HepG2 (cell line): ENCODE data around the gene NCKAP1. TPM values are rescaled to one million over a fixed set of nuclear protein-coding genes. Genes with fewer than 3 reads are reported as not detected.
A peak's percentile ranks its signal among the peaks of the same experiment; 100 is the strongest.
"Not testable (repeated sequence)": the region's sequence is repeated elsewhere in the genome, so short reads cannot be mapped to it uniquely, and the experiment has no call there.

ENCODE experiments used
- ATAC-seq: fragments of 200-7000 bp; cut with Tn5 transposase; 3 replicates; pipeline ENCODE4 v1.9.1; 2020; ENCODE audit warnings: mild to moderate bottlenecking, moderate library complexity
- BruUV-seq: library from RNA; stranded (reverse); fragments of 400-500 nt; replicated peaks from 2 replicates; lab custom pipeline; 2021; lab: Mats Ljungman, UMichigan
- CTCF ChIA-PET: fragments of 300-600 bp; formaldehyde crosslinking; extraction: SDS; loops from one replicate; lab custom pipeline; 2021; ENCODE audit warnings: low total read pairs, inconsistent platforms, low intra/inter-chr PET ratio; lab: Yijun Ruan, JAX
- POLR2A ChIA-PET: fragments of 350-600 bp; sonication (Branson Sonifier 250); formaldehyde crosslinking; loops from one replicate; lab custom pipeline; 2020; ENCODE audit warnings: antibody characterized with exemption, inconsistent platforms; lab: Yijun Ruan, JAX
- DNase-seq: peaks from one replicate; pipeline ENCODE4 v3.0.0-alpha.2; 2015; ENCODE audit warnings: low spot score
- FAIRE-seq: peaks from 3 replicates; lab custom pipeline; 2011; peaks lifted over from hg19 to GRCh38; lab: Jason Lieb, UNC
- H2AFZ ChIP-seq: one replicate; pipeline ENCODE4 v1.6.1; 2011; ENCODE audit warnings: low read length, inconsistent platforms
- H3K27ac ChIP-seq: fragments of 300-600 bp; 3 replicates; pipeline ENCODE4 v1.8.0; 2011; ENCODE audit warnings: mixed run types, mild to moderate bottlenecking, mixed read lengths, low read length, inconsistent platforms; ENCODE audit not compliant: insufficient read depth; ENCODE audit errors: extremely low read length
- H3K27me3 ChIP-seq, 2 experiments: fragments of 200-600 bp in 1 of 2; 2 replicates in 1 of 2; 3 replicates in 1 of 2; pipeline versions ENCODE4 v1.6.0 to v1.8.0; 2011; ENCODE audit warnings: low read length in 2 of 2, mild to moderate bottlenecking in 2 of 2, moderate library complexity in 2 of 2, inconsistent platforms in 1 of 2; ENCODE audit not compliant: insufficient read depth in 2 of 2, control insufficient read depth in 1 of 2
- H3K36me3 ChIP-seq, 2 experiments: fragments of 200-600 bp in 1 of 2; replicated peaks in 1 of 2; 2 replicates in 1 of 2; 3 replicates in 1 of 2; pipeline versions ENCODE4 v1.5.1 to v1.8.0; 2011; ENCODE audit warnings: low read length in 2 of 2, inconsistent platforms in 1 of 2; ENCODE audit not compliant: insufficient read depth in 2 of 2, control insufficient read depth in 1 of 2
- H3K4me1 ChIP-seq: 2 replicates; pipeline ENCODE4 v1.5.1; 2012; ENCODE audit warnings: low read length, inconsistent platforms; ENCODE audit not compliant: insufficient read depth
- H3K4me2 ChIP-seq: 2 replicates; pipeline ENCODE4 v1.6.0; 2011; ENCODE audit warnings: low read depth, low read length, inconsistent platforms
- H3K4me3 ChIP-seq, 3 experiments: fragments of 200-600 bp in 1 of 3; sonication (generic), shearing (Covaris generic) in 1 of 3; replicated peaks in 1 of 3; 2 replicates each; pipeline ENCODE4 v1.5.1; 2011 to 2016; ENCODE audit warnings: low read length in 3 of 3, inconsistent platforms in 2 of 3, low read depth in 2 of 3, mild to moderate bottlenecking in 2 of 3, control low read depth in 1 of 3, mixed read lengths in 1 of 3; ENCODE audit not compliant: insufficient read depth in 1 of 3
- H3K79me2 ChIP-seq: one replicate; pipeline ENCODE4 v1.6.1; 2011; ENCODE audit warnings: low read length, inconsistent platforms; ENCODE audit not compliant: insufficient read depth
- H3K9ac ChIP-seq: 2 replicates; pipeline ENCODE4 v1.6.0; 2011; ENCODE audit warnings: mild to moderate bottlenecking, low read depth, low read length, inconsistent platforms; ENCODE audit not compliant: insufficient read depth
- H3K9me3 ChIP-seq: 2 replicates; pipeline ENCODE4 v1.5.1; 2012; ENCODE audit warnings: mild to moderate bottlenecking, low read length
- H4K20me1 ChIP-seq: 2 replicates; pipeline ENCODE4 v1.6.0; 2011; ENCODE audit warnings: inconsistent platforms, mild to moderate bottlenecking, low read length, moderate library complexity; ENCODE audit not compliant: insufficient read depth
- HMG20B ChIP-seq: conservative IDR thresholded peaks from 2 replicates; pipeline ENCODE4 v1.6.1; 2016; ENCODE audit warnings: missing genetic modification reagents, missing compliant biosample characterization
- MAFF ChIP-seq: IDR thresholded peaks from 2 replicates; pipeline ENCODE4 v1.6.1; 2011; ENCODE audit warnings: low read depth, low read length, improper control_type of control experiment
- MAFK ChIP-seq, 2 experiments: IDR thresholded peaks in 1 of 2; conservative IDR thresholded peaks in 1 of 2; 2 replicates each; pipeline ENCODE4 v1.6.1; 2011; ENCODE audit warnings: improper control_type of control experiment in 2 of 2, low read length in 2 of 2
- MAZ ChIP-seq, 2 experiments: sonication (generic) in 1 of 2; formaldehyde crosslinking in 1 of 2; IDR thresholded peaks; 2 replicates each; pipeline versions ENCODE4 v1.5.0 to v1.6.1; 2012 to 2020; ENCODE audit warnings: low read depth in 2 of 2, mild to moderate bottlenecking in 2 of 2, borderline replicate concordance in 1 of 2, improper control_type of control experiment in 1 of 2, low read length in 1 of 2, missing genetic modification reagents in 1 of 2, moderate library complexity in 1 of 2
- ZNF20 ChIP-seq: sonication (generic); formaldehyde crosslinking; IDR thresholded peaks from 2 replicates; pipeline ENCODE4 v1.4.0; 2020; ENCODE audit warnings: mild to moderate bottlenecking, moderate library complexity, missing genetic modification reagents
- WGBS: methylation state at CpG from one replicate; pipeline ENCODE4 v1.1.6; 2017; ENCODE audit warnings: low lambda C conversion rate; 5-methylcytosine and 5-hydroxymethylcytosine counted together
- in situ Hi-C: cut with HindIII; loops from 2 replicates; pipeline ENCODE4 v1.10.0; 2017; ENCODE audit warnings: low pct_unique_long_range_greater_than_20kb; ENCODE audit not compliant: extremely low pct_ligation_motif_present
- intact Hi-C: fragments of 100-400 bp; cut with micrococcal nuclease; formaldehyde crosslinking; loops from one replicate; pipeline ENCODE4 v1.10.0; 2022; ENCODE audit not compliant: unreplicated experiment
- polyA plus RNA-seq, 8 experiments: library from polyadenylated mRNA; depleted of rRNA in 3 of 8; stranded (reverse) in 7 of 8; unstranded in 1 of 8; fragments of >200 nt; fragmentation: Illumina TruSeq in 4 of 8; extraction: Trizol in 4 of 8; gene quantifications; 2 replicates each; pipeline versions ENCODE4 v1.2.1 to v1.2.3, GENCODE V29; 2011 to 2016; ENCODE audit warnings: low read depth in 4 of 8, missing spikeins in 1 of 8, mixed read lengths in 1 of 8; ENCODE audit not compliant: insufficient read depth in 1 of 8
- total RNA-seq, 5 experiments: library from RNA; depleted of rRNA; stranded (reverse); fragments of >200 nt; fragmentation: Illumina TruSeq; extraction: Trizol; gene quantifications; 2 replicates each; pipeline ENCODE4 v1.2.3, GENCODE V29; 2016; ENCODE audit warnings: low read depth in 1 of 5

NCKAP1 gene
- total and polyA plus RNA-seq, 2 of the 13 experiments (the other 11 are each of a cell fraction or from before 2014, with no cell fraction given), result 72.1 to 96.3 TPM

- in situ Hi-C loops, result no loop called here
- CTCF ChIA-PET, result no interaction called here
These were observed 75.6 kb downstream of the NCKAP1 start for GRCh38 chr2:182962641-182963040.

GRCh38 chr2:182960869-182961268 is 77.4 kb downstream of the NCKAP1 start:
- H3K9me3 ChIP-seq, DNase-seq, H3K79me2 ChIP-seq, BruUV-seq, in situ Hi-C loops, H3K9ac ChIP-seq, H3K4me2 ChIP-seq, H3K27me3 ChIP-seq, H2AFZ ChIP-seq, FAIRE-seq, H3K4me3 ChIP-seq, CTCF ChIA-PET, intact Hi-C loops, H4K20me1 ChIP-seq, POLR2A ChIA-PET, H3K27ac ChIP-seq, H3K4me1 ChIP-seq, ATAC-seq: not testable (repeated sequence)
- 86% methylated on average over 2 of the region's 2 CpGs for WGBS
- peaks cover 7 to 45% of the 10 kb centered on the region in 2 experiments for H3K36me3 ChIP-seq

More at GRCh38 chr2:182962641-182963040, 75.6 kb downstream of the NCKAP1 start:
- no peak overlapping the region for H2AFZ ChIP-seq
- TF ChIP-seq ZNF20 (CRISPR knock-in tag) (no peak), MAZ (IDR thresholded peaks at IDR 0.05; ENCODE audit: borderline replicate concordance, low read depth, low read length) (no peak), MAZ (CRISPR knock-in tag; IDR thresholded peaks at IDR 0.05; ENCODE audit: low read depth) (no peak), MAFK (conservative IDR thresholded peaks at IDR 0.05 in 1 of 2, IDR thresholded peaks at IDR 0.05 in 1 of 2; ENCODE audit: low read length in 2 of 2) (peak; percentile 70 to 80), MAFF (peak; percentile 68; the same call in 1 of the 2 replicates), HMG20B (no peak)
- no peak overlapping the region for H3K27ac ChIP-seq
- H3K36me3 ChIP-seq, result peaks cover 6 to 48% of the 10 kb centered on the region in 2 experiments
- H3K4me1 ChIP-seq, result no peaks in the 10 kb centered on the region
- H3K4me3 ChIP-seq, result no peak overlapping the region
- H4K20me1 ChIP-seq, result no peaks in the 10 kb centered on the region
- H3K9ac ChIP-seq, result no peak overlapping the region
- POLR2A ChIA-PET, result interaction anchor here (0.7 kb wide), 1 partner anchor 8 kb away, joined by 4 read pairs; no protein-coding TSS in a partner anchor
- H3K27me3 ChIP-seq, result no peaks in the 10 kb centered on the region
- no peak for DNase-seq
- no TSS peak for BruUV-seq
- no peak for ATAC-seq
- H3K79me2 ChIP-seq, result no peaks in the 10 kb centered on the region
- H3K4me2 ChIP-seq, result no peak overlapping the region
- FAIRE-seq, result no peak
- no peaks in the 10 kb centered on the region for H3K9me3 ChIP-seq
- intact Hi-C loops, result no loop called here
- 92% methylated on average over 2 of the region's 2 CpGs for WGBS
